Keratinocyte (primary cell): ENCODE measurements around the gene GAGE2A. TPM values are rescaled to one million over a fixed set of nuclear protein-coding genes. Genes with fewer than 3 reads are reported as not detected.
"Not testable (repeated sequence)": the region's sequence is repeated elsewhere in the genome, so short reads cannot be mapped to it uniquely, and the experiment has no call there.

Source experiments
- DNase-seq: peaks from one replicate; pipeline ENCODE4 v3.0.0-alpha.2; 2011; ENCODE audit warnings: low read depth, missing footprints, low spot score
- FAIRE-seq: peaks from 2 replicates; lab custom pipeline; 2011; peaks lifted over from hg19 to GRCh38; lab: Jason Lieb, UNC
- H2AFZ ChIP-seq: 2 replicates; pipeline ENCODE4 v1.6.0; 2012; ENCODE audit warnings: low read length, control low read depth, inconsistent platforms; ENCODE audit not compliant: control insufficient read depth
- H3K27ac ChIP-seq: 2 replicates; pipeline ENCODE4 v1.5.1; 2011; ENCODE audit warnings: low read length; ENCODE audit not compliant: control insufficient read depth, insufficient read depth
- H3K27me3 ChIP-seq: 3 replicates; pipeline ENCODE4 v1.6.0; 2011; ENCODE audit warnings: low read length; ENCODE audit not compliant: control insufficient read depth, insufficient read depth; ENCODE audit errors: extremely low read depth
- H3K36me3 ChIP-seq, 2 experiments: 2 replicates in 1 of 2; 3 replicates in 1 of 2; pipeline ENCODE4 v1.5.1; 2011; ENCODE audit warnings: low read length in 2 of 2, mild to moderate bottlenecking in 1 of 2; ENCODE audit not compliant: control insufficient read depth in 2 of 2, insufficient read depth in 2 of 2; ENCODE audit errors: extremely low read depth in 1 of 2
- H3K4me1 ChIP-seq: 3 replicates; pipeline ENCODE4 v1.5.1; 2011; ENCODE audit warnings: low read length; ENCODE audit not compliant: control insufficient read depth, insufficient read depth; ENCODE audit errors: extremely low read depth
- H3K4me2 ChIP-seq: 3 replicates; pipeline ENCODE4 v1.6.0; 2011; ENCODE audit warnings: low read depth, low read length; ENCODE audit not compliant: control insufficient read depth, insufficient read depth; ENCODE audit errors: extremely low read depth
- H3K4me3 ChIP-seq, 3 experiments: fragments of 200-600 bp in 1 of 3; sonication (generic) in 1 of 3; 2 replicates in 2 of 3; 3 replicates in 1 of 3; pipeline ENCODE4 v1.5.1; 2011 to 2016; ENCODE audit warnings: low read length in 3 of 3, mild to moderate bottlenecking in 3 of 3, control low read depth in 2 of 3, inconsistent platforms in 1 of 3, low read depth in 1 of 3, mixed read lengths in 1 of 3, mixed run types in 1 of 3, moderate library complexity in 1 of 3; ENCODE audit not compliant: control insufficient read depth in 2 of 3, insufficient read depth in 2 of 3; ENCODE audit errors: extremely low read depth in 1 of 3
- H3K79me2 ChIP-seq: 2 replicates; pipeline ENCODE4 v1.6.0; 2012; ENCODE audit warnings: low read length; ENCODE audit not compliant: control insufficient read depth, insufficient read depth
- H3K9ac ChIP-seq: 3 replicates; pipeline ENCODE4 v1.6.0; 2011; ENCODE audit warnings: low read length; ENCODE audit not compliant: control insufficient read depth, insufficient read depth; ENCODE audit errors: extremely low read depth
- H3K9me1 ChIP-seq: 3 replicates; pipeline ENCODE4 v1.6.0; 2011; ENCODE audit warnings: low read length; ENCODE audit not compliant: control insufficient read depth, insufficient read depth; ENCODE audit errors: extremely low read depth
- H3K9me3 ChIP-seq: 2 replicates; pipeline ENCODE4 v1.5.1; 2012; ENCODE audit warnings: low read depth, low read length; ENCODE audit not compliant: control insufficient read depth
- H4K20me1 ChIP-seq: 3 replicates; pipeline ENCODE4 v1.6.0; 2011; ENCODE audit warnings: low read length; ENCODE audit not compliant: control insufficient read depth, insufficient read depth; ENCODE audit errors: extremely low read depth
- dilution Hi-C: fragments of 300-500 bp; cut with MboI; formaldehyde crosslinking; loops from one replicate; pipeline ENCODE4 v1.7.0; 2020; ENCODE audit warnings: low sequenced_read_pairs; ENCODE audit not compliant: extremely low pct_ligation_motif_present
- polyA plus RNA-seq, 5 experiments: library from polyadenylated mRNA; depleted of rRNA in 3 of 5; stranded (reverse) in 3 of 5; stranded (forward) in 1 of 5; unstranded in 1 of 5; fragments of >200 nt; gene quantifications; 1 replicate in 1 of 5; 2 replicates in 3 of 5; 3 replicates in 1 of 5; pipeline versions ENCODE4 v1.2.1 to v1.2.3, GENCODE V29; 2011 to 2012; ENCODE audit warnings: missing spikeins in 2 of 5, low read depth in 1 of 5, low replicate concordance in 1 of 5

GAGE2A gene
- polyA plus RNA-seq, 1 donor (not counting 4 experiments of a cell fraction or from before 2014, with no cell fraction given): not detected

GRCh38 chrX:49569152-49569551, 20.1 kb upstream of the GAGE2A start:
- H3K4me3 ChIP-seq, H3K36me3 ChIP-seq, H3K9ac ChIP-seq, FAIRE-seq, H3K4me2 ChIP-seq, H3K9me3 ChIP-seq, H2AFZ ChIP-seq, H4K20me1 ChIP-seq, H3K79me2 ChIP-seq, DNase-seq, H3K27ac ChIP-seq, H3K4me1 ChIP-seq, dilution Hi-C loops, H3K27me3 ChIP-seq, H3K9me1 ChIP-seq: not testable (repeated sequence)

GRCh38 chrX:49570100-49570499, 19.2 kb upstream of the GAGE2A start, which contains the start of gene GAGE12G:
Gene GAGE12G (plus strand): TSS chrX:49570400. CDS start chrX:49571555, 1,155 bp downstream.
- H3K79me2 ChIP-seq, H3K9me1 ChIP-seq, H3K4me2 ChIP-seq, H3K4me3 ChIP-seq, H2AFZ ChIP-seq, H4K20me1 ChIP-seq, DNase-seq, dilution Hi-C loops, H3K36me3 ChIP-seq, H3K27ac ChIP-seq, H3K27me3 ChIP-seq, H3K4me1 ChIP-seq, FAIRE-seq, H3K9ac ChIP-seq, H3K9me3 ChIP-seq: not testable (repeated sequence)

GRCh38 chrX:49579649-49580048, 9.6 kb upstream of the GAGE2A start, which contains the start of gene GAGE12H:
Gene GAGE12H (plus strand): TSS chrX:49579949. CDS start chrX:49581104, 1,155 bp downstream.
- H3K79me2 ChIP-seq, H4K20me1 ChIP-seq, FAIRE-seq, H2AFZ ChIP-seq, DNase-seq, H3K4me1 ChIP-seq, H3K9me3 ChIP-seq, dilution Hi-C loops, H3K27ac ChIP-seq, H3K9ac ChIP-seq, H3K9me1 ChIP-seq, H3K4me2 ChIP-seq, H3K27me3 ChIP-seq, H3K36me3 ChIP-seq, H3K4me3 ChIP-seq: not testable (repeated sequence)

GRCh38 chrX:49589769-49590478, 628 bp downstream of the GAGE2A start:
- H3K27me3 ChIP-seq, H3K4me3 ChIP-seq, H3K79me2 ChIP-seq, H3K27ac ChIP-seq, H3K4me2 ChIP-seq, H3K36me3 ChIP-seq, DNase-seq, H3K9me1 ChIP-seq, FAIRE-seq, H4K20me1 ChIP-seq, H3K9me3 ChIP-seq, H3K9ac ChIP-seq, H2AFZ ChIP-seq, H3K4me1 ChIP-seq, dilution Hi-C loops: not testable (repeated sequence)

GRCh38 chrX:49590488-49590887, 1.2 kb downstream of the GAGE2A start:
- H3K79me2 ChIP-seq, H3K4me1 ChIP-seq, H3K4me3 ChIP-seq, dilution Hi-C loops, H3K27ac ChIP-seq, H4K20me1 ChIP-seq, H2AFZ ChIP-seq, H3K27me3 ChIP-seq, FAIRE-seq, H3K36me3 ChIP-seq, H3K9me3 ChIP-seq, H3K9me1 ChIP-seq, H3K4me2 ChIP-seq, H3K9ac ChIP-seq, DNase-seq: not testable (repeated sequence)
